ENCODE data around the gene FAM120C.

Gene FAM120C, protein sequence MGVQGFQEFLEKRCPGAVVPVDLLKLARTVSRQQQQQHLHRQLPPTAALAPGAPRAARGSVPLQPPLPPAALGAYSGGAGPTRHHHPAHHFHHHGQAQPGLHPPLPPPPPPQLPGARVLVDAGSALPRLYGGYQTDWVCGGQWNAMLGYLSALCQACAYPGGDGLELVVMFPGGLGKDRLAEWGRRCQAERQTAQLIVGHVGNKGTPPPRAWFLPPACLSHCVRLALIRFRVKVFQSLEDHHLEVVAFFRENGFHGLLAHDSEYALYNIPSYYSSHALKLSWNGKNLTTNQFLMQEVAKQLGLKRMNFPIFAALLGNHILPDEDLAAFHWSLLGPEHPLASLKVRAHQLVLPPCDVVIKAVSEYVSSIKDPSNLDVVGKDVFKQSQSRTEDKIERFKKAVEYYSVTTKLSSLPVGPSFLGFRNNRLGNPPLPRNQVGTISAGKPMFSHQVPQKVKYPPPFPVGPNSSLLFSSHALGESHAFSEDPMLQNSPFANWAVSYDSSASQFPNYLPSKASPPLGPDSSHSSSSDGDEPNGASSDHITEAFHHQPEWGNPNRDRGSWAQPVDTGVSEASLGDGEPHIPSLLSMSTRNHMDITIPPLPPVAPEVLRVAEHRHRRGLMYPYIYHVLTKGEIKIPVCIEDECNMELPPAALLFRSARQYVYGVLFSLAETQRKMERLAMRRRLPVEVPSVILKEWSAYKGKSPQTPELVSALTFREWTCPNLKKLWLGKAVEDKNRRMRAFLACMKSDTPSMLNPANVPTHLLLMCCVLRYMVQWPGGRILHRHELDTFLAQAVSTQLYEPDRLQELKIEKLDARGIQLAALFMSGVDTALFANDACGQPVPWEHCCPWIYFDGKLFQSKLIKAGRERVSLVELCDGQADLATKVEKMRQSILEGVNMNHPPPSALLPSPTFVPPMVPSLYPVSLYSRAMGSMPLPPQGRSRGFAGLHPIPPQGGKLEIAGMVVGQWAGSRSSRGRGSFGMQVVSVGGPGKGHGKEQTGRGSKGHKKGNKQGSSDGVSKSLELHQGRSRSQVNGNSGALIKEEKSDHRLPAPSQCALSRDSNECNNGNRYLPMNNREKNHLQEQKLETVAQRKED

DNA sequence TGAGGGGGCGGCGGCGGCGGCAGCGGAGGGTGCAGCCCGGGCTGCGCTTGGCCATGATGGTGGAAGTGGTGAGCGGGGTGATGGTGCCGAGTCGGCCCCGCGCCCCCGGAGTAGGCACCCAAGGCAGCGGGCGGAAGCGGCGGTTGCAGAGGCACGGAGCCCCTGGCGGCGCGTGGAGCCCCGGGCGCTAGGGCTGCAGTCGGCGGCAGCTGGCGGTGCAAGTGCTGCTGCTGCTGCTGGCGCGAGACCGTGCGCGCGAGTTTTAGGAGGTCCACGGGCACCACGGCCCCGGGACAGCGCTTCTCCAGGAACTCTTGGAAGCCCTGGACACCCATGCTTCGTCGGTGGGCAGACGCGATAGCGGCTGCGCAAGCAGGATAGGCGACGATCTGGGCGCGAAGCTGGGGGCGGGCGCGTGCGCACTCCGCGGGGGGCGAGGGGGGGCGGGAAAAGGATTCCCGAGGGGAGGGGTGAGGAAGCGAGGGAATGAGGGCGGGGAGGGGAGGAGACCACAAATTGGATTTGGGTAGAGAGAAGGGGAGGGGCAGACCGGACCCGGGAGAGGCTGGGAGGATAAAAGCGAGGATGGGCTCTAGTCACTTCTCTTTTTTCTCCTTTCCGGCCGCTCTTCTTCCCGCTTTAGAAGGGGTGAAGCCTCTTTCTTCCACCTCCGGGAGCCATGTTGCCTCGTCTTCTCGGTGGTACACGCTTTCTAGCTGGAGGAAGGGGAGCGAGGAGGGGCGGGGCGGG lies at the start of gene FAM120C:
Gene FAM120C (minus strand): TSS at position 391 of the 750 bp plus-strand sequence. CDS start 56 bp downstream, at position 335.
- peak; percentile 76 to 83 for DNase-seq (ENCODE audit: low read depth in 2 of 2)
- TF ChIP-seq, protein P1, sequence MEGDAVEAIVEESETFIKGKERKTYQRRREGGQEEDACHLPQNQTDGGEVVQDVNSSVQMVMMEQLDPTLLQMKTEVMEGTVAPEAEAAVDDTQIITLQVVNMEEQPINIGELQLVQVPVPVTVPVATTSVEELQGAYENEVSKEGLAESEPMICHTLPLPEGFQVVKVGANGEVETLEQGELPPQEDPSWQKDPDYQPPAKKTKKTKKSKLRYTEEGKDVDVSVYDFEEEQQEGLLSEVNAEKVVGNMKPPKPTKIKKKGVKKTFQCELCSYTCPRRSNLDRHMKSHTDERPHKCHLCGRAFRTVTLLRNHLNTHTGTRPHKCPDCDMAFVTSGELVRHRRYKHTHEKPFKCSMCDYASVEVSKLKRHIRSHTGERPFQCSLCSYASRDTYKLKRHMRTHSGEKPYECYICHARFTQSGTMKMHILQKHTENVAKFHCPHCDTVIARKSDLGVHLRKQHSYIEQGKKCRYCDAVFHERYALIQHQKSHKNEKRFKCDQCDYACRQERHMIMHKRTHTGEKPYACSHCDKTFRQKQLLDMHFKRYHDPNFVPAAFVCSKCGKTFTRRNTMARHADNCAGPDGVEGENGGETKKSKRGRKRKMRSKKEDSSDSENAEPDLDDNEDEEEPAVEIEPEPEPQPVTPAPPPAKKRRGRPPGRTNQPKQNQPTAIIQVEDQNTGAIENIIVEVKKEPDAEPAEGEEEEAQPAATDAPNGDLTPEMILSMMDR (IDR thresholded peaks at IDR 0.05; ENCODE audit: low read depth, low read length): no peak
- peak within 1 kb of the TSS; percentile 59 to 65 for H3K4me3 ChIP-seq (replicated peaks in 1 of 2; ENCODE audit: low read depth in 2 of 2, low read length in 2 of 2)

GRCh38 chrX:54230435-54231148 lies 47.5 kb upstream of the FAM120C start:
- peak; percentile 5 to 15 for DNase-seq (ENCODE audit: low read depth in 2 of 2)
- no peak overlapping the region for H3K4me3 ChIP-seq (replicated peaks in 1 of 2; ENCODE audit: low read depth in 2 of 2, low read length in 2 of 2)
- TF ChIP-seq, protein P1 (IDR thresholded peaks at IDR 0.05; ENCODE audit: low read depth, low read length): no peak

- H3K4me3 ChIP-seq (replicated peaks in 1 of 2; ENCODE audit: low read depth in 2 of 2, low read length in 2 of 2): no peak overlapping the region
- no peak for DNase-seq (ENCODE audit: low read depth in 2 of 2)
- TF ChIP-seq, protein P1 (IDR thresholded peaks at IDR 0.05; ENCODE audit: low read depth, low read length): no peak
These were observed 40.5 kb upstream of the FAM120C start for GRCh38 chrX:54223581-54223980.

- no peak overlapping the region for H3K4me3 ChIP-seq (replicated peaks in 1 of 2; ENCODE audit: low read depth in 2 of 2, low read length in 2 of 2)
- no peak for DNase-seq (ENCODE audit: low read depth in 2 of 2)
- TF ChIP-seq, protein P1 (IDR thresholded peaks at IDR 0.05; ENCODE audit: low read depth, low read length): no peak
These were observed 30.5 kb upstream of the FAM120C start for GRCh38 chrX:54213603-54214002.

- TF ChIP-seq, protein P1 (IDR thresholded peaks at IDR 0.05; ENCODE audit: low read depth, low read length): no peak
- DNase-seq (ENCODE audit: low read depth in 2 of 2): peak; percentile 19 to 67
- H3K4me3 ChIP-seq (replicated peaks in 1 of 2; ENCODE audit: low read depth in 2 of 2, low read length in 2 of 2): no peak overlapping the region
These were observed 25.5 kb upstream of the FAM120C start for GRCh38 chrX:54208531-54208930.

All from cardiac fibroblast (primary cell).